Posterior cingulate gyrus (tissue), 11 donors: Measurements from ENCODE around the gene CCDC196.
"Not testable (repeated sequence)": the region's sequence is repeated elsewhere in the genome, so short reads cannot be mapped to it uniquely, and the experiment has no call there.

Experiments
- DNase-seq, 10 donors: peaks; one replicate each; pipeline versions ENCODE4 v3.0.0 to v3.0.0-alpha.2; 2020 to 2021; ENCODE audit warnings: mixed read lengths in 3 of 10
- intact Hi-C: fragments of 100-400 bp; cut with DNase I; formaldehyde crosslinking; loops from one replicate; pipeline ENCODE4 v1.15.1; 2023

CCDC196 gene

DNA sequence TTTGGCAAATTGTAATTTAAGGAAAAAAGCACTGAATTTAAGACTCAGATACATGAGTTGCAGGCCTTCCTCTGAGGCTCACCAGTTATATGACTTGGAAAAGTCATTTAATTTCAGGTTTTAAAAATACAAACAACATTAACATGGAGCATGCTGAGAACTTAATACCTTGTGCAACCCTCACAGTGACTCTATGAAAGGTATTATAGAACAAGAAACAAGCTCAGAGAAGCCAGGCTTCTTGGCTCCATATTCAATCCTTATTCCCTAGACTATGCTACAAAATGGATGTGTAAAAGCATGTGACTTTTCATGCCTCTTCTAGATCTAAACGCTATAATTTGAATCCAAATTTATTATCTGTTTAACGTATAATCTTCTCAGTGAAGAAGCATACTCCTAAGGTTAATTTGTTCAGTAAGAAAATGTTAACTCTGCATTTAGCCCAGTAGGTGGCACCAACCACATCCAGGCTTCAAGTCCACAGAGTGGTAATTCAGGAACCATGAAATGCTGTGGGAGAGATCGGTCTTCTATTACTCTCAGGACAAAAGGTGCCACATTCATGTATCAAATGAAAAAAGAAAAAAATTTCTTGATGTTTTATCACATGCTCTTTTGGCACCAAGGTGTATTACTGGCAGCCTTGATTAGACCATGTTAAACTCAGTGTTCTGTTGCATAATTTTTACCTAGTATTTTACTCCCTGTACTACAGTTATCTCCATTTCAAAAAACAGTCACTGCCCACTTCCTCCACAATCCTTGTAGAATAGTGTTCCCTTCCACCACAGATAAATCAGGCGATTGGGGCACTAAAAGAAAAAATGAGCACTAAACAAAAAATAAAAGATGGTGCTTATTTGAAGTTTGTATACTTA is 9.3 kb downstream of the CCDC196 start:
- peak in 6 of 10 donors; percentile 12 to 81 (median 32) for DNase-seq
- intact Hi-C loops = loop anchor here (5.0 kb wide), 1 partner anchor 72 kb away; no protein-coding TSS in a partner anchor

- DNase-seq = no peak
- intact Hi-C loops = loop anchor here (5.0 kb wide), 1 partner anchor 71 kb away; no protein-coding TSS in a partner anchor
Measured at GRCh38 chr14:66496188-66496807, 10.1 kb downstream of the CCDC196 start.

- no peak for DNase-seq
- intact Hi-C loops = loop anchor here (5.0 kb wide), 1 partner anchor 70 kb away; no protein-coding TSS in a partner anchor
Measured at GRCh38 chr14:66496911-66497310, 10.7 kb downstream of the CCDC196 start.

DNA sequence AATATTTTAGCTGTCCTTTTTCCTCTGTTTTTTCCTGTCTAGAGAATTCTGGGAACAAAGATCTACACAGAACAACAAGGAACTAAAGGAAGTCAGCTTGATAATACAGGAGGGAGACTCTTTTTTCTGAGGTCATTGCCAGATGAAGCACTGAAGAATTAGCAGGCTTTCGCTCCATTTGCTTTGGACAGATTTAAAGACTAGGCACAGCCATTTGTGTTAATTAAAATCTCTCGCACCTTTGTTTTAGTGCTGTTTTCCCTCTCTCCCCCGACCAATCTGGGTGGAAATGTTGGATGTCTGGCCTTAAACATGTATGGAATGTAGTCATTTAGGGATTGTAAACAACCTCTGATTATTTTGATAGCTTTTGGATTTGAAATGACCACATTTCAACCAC is 12.1 kb downstream of the CCDC196 start:
- DNase-seq = no peak
- intact Hi-C loops = loop anchor here (5.0 kb wide), 1 partner anchor 69 kb away; no protein-coding TSS in a partner anchor

GRCh38 chr14:66501592-66501991 is 15.4 kb downstream of the CCDC196 start:
- intact Hi-C loops = no loop called here

GRCh38 chr14:66502836-66503235 is 16.7 kb downstream of the CCDC196 start:
- DNase-seq, intact Hi-C loops: not testable (repeated sequence)

More at GRCh38 chr14:66501592-66501991, 15.4 kb downstream of the CCDC196 start:
- DNase-seq = no peak

GRCh38 chr14:66503532-66503931 is 17.4 kb downstream of the CCDC196 start:
- intact Hi-C loops = no loop called here
- no peak for DNase-seq

- no peak for DNase-seq
- intact Hi-C loops = no loop called here
Measured at GRCh38 chr14:66507181-66507721, 21.1 kb downstream of the CCDC196 start.

- intact Hi-C loops = loop anchor here (1.0 kb wide), 1 partner anchor 733 kb away; the partner anchor contains the start of gene PALS1
Measured at GRCh38 chr14:66507722-66508546, 21.8 kb downstream of the CCDC196 start, which contains the start of gene GPHN. Gene GPHN (plus strand): TSS chr14:66508147.

GRCh38 chr14:66508547-66508845 is 22.3 kb downstream of the CCDC196 start:
- intact Hi-C loops = loop anchor here (1.0 kb wide), 1 partner anchor 733 kb away; the partner anchor contains the start of gene PALS1
- DNase-seq = no peak

More at GRCh38 chr14:66507722-66508546, 21.8 kb downstream of the CCDC196 start, which contains the start of gene GPHN:
- peak; percentile 93 to 99 (median 96) for DNase-seq

GRCh38 chr14:66508846-66509621 is 22.9 kb downstream of the CCDC196 start:
- peak; percentile 23 to 88 (median 35) for DNase-seq
- intact Hi-C loops = loop anchor here (1.0 kb wide), 1 partner anchor 732 kb away; the partner anchor contains the start of gene PALS1

DNA sequence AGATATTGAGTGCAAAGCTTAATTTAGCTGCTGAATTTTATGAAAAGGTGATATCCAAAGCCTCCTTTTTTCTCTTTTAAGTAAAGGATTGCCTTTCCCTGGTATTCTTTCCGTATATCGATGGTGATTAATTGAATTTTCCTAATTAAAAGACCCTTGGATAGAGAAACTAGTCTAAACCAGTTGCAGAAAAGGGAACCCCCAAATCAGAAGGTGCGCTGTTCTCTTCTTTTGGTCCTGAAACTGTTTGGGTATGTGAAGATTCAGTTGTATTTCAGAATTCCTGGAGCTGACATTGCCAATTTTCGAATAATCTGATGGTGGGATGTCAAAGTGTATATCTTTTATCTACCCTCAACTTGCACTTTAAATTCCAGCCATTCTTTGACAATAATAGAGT is 23.7 kb downstream of the CCDC196 start:
- intact Hi-C loops = no loop called here
- no peak for DNase-seq

DNA sequence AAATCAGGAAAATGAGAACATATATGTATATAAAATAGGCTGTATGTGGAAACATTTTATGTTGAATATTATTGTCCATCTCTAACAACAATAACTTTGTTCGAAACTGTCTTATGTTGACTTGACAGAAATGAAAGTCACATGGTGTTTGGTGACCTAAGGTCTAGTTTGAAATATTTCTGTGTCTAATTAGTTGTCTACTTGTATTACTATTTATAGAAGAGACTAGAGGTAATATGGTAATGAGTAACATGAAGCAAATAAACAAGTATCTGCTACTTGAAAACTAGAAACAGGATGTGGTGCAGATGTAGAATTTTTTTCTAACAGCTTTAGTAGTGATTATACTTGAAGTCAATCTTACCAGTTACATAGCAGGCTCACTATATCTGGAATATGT is 25.7 kb downstream of the CCDC196 start:
- intact Hi-C loops = no loop called here
- no peak for DNase-seq

DNA sequence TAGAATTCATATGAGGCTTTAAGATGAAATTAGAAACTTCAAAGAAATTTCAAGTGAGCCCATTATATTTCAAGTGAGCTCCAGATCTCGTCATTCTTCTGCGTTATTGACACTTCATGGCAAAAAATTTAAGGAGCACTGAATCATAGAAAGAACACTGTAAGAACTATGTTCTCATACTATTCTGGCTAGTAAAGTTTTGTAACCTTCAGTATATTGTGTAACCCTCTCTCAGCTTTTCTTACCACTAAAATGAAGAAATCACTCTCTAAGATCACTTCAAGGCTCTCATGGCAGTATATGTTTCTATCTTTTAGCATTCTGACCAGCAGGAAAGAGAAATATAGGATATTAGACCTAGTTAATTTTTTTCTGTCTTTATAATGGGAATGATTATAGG is 28.0 kb downstream of the CCDC196 start:
- intact Hi-C loops = no loop called here
- no peak for DNase-seq

DNA sequence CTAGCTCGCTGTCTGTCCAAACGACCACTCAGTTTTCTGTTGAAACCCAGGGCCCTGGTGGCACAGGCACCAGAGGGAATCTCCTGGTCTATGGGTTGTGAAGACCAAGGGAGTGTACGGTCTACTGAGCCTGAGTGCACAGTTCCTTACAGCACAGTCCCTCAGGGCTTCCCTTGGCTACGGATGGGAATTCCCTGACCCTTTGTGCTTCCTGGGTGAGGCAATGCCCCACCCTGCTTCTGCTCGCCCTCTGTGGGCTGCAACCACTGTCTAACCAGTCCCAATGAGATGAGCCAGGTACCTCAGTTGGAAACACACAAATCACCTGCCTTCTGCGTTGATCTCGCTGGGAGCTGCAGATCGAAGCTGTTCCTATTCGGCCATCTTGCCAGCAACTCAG is 44.4 kb downstream of the CCDC196 start:
- peak in 2 of 10 donors; percentile 26 to 44 for DNase-seq
- intact Hi-C loops = no loop called here

- intact Hi-C loops = no loop called here
- no peak for DNase-seq
Measured at GRCh38 chr14:66539034-66539433, 52.9 kb downstream of the CCDC196 start.

- intact Hi-C loops = no loop called here
- DNase-seq = peak in 3 of 10 donors; percentile 18 to 47 (median 35)
Measured at GRCh38 chr14:66540038-66540437, 53.9 kb downstream of the CCDC196 start.

- intact Hi-C loops = no loop called here
- no peak for DNase-seq
Measured at GRCh38 chr14:66541627-66542026, 55.5 kb downstream of the CCDC196 start.

- no peak for DNase-seq
- intact Hi-C loops = no loop called here
Measured at GRCh38 chr14:66543996-66544395, 57.8 kb downstream of the CCDC196 start.
